GM13977 (cell line): ENCODE results near the gene CAMTA1.
"Not testable (repeated sequence)": the region's sequence is repeated elsewhere in the genome, so short reads cannot be mapped to it uniquely, and the experiment has no call there.

ENCODE experiments used
- DNase-seq: peaks from one replicate; pipeline ENCODE4 v3.0.0; 2012; ENCODE audit warnings: low spot score
- CTCF ChIP-seq: IDR thresholded peaks from 2 replicates; pipeline ENCODE4 v1.5.1; 2012; ENCODE audit warnings: mild to moderate bottlenecking, control low read depth; ENCODE audit not compliant: insufficient read depth; ENCODE audit errors: extremely low read depth, missing control alignments
- in situ Hi-C: fragments of 300-500 bp; cut with MboI; formaldehyde crosslinking; loops from one replicate; pipeline ENCODE4 v1.12.0; 2022; ENCODE audit warnings: low sequenced_read_pairs, low pct_unique_long_range_greater_than_20kb, mixed read lengths, inconsistent platforms; ENCODE audit not compliant: unreplicated experiment

The CAMTA1 gene

GRCh38 chr1:7707527-7707926 is 922.3 kb downstream of the CAMTA1 start:
- DNase-seq: no peak
- no peak for TF ChIP-seq CTCF
- in situ Hi-C loops: no loop called here

- DNase-seq, in situ Hi-C loops: not testable (repeated sequence)
Measured at GRCh38 chr1:7708065-7708464, 922.8 kb downstream of the CAMTA1 start.

- no peak for TF ChIP-seq CTCF
- in situ Hi-C loops: no loop called here
- DNase-seq: no peak
Measured at GRCh38 chr1:7710859-7711258, 925.6 kb downstream of the CAMTA1 start.

GRCh38 chr1:7712731-7713323 is 927.6 kb downstream of the CAMTA1 start:
- no peak for DNase-seq
- in situ Hi-C loops: no loop called here
- no peak for TF ChIP-seq CTCF

- DNase-seq: no peak
- in situ Hi-C loops: no loop called here
- no peak for TF ChIP-seq CTCF
Measured at GRCh38 chr1:7716506-7716905, 931.3 kb downstream of the CAMTA1 start.

- no peak for TF ChIP-seq CTCF
- DNase-seq: no peak
- in situ Hi-C loops: no loop called here
Measured at GRCh38 chr1:7717748-7718368, 932.6 kb downstream of the CAMTA1 start.

- TF ChIP-seq CTCF: no peak
- in situ Hi-C loops: no loop called here
Measured at GRCh38 chr1:7719468-7720094, 934.3 kb downstream of the CAMTA1 start.

More at GRCh38 chr1:7719468-7720094, 934.3 kb downstream of the CAMTA1 start:
- no peak for DNase-seq
